Right atrium auricular region (tissue), 2 donors: ENCODE data around the gene ITM2B. TPM values are rescaled to one million over a fixed set of nuclear protein-coding genes. Genes with fewer than 3 reads are reported as not detected.

Experiments
- DNase-seq: peaks from one replicate; pipeline ENCODE4 v3.0.0-alpha.2; 2019; ENCODE audit warnings: low spot score
- H3K27ac ChIP-seq, 2 donors: fragments of 200-600 bp; sonication (generic); 1 replicate in 1 of 2; 2 replicates in 1 of 2; pipeline ENCODE4 v1.5.1; 2016 to 2019
- H3K27me3 ChIP-seq, 2 donors: fragments of 200-600 bp; sonication (generic); one replicate each; pipeline versions ENCODE4 v1.5.1 to v1.6.0; 2017 to 2019
- H3K36me3 ChIP-seq: fragments of 200-600 bp; sonication (generic); one replicate; pipeline ENCODE4 v1.5.1; 2016
- H3K4me1 ChIP-seq, 2 donors: fragments of 200-600 bp; sonication (generic); one replicate each; pipeline versions ENCODE4 v1.5.1 to v1.6.0; 2017 to 2019
- H3K4me3 ChIP-seq, 2 donors: fragments of 200-600 bp; sonication (generic); 1 replicate in 1 of 2; 2 replicates in 1 of 2; pipeline ENCODE4 v1.5.1; 2017 to 2019; ENCODE audit warnings: mild to moderate bottlenecking in 1 of 2, moderate library complexity in 1 of 2
- H3K9me3 ChIP-seq, 2 donors: fragments of 200-600 bp; sonication (generic); one replicate each; pipeline ENCODE4 v1.5.1; 2019
- total RNA-seq, 2 donors: library from RNA; depleted of rRNA; stranded (reverse); fragments of >200 nt; gene quantifications; one replicate each; pipeline ENCODE4 v1.1.0, GENCODE V29; 2016
- TF ChIP-seq, protein P1 (sequence below), 2 donors: fragments of 200-600 bp; sonication (generic); IDR thresholded peaks; one replicate each; pipeline ENCODE4 v1.5.1; 2019; ENCODE audit warnings: antibody characterized with exemption in 2 of 2

The ITM2B gene
- total RNA-seq, 2 donors from 2014 or later, result 495 to 570 TPM

DNA sequence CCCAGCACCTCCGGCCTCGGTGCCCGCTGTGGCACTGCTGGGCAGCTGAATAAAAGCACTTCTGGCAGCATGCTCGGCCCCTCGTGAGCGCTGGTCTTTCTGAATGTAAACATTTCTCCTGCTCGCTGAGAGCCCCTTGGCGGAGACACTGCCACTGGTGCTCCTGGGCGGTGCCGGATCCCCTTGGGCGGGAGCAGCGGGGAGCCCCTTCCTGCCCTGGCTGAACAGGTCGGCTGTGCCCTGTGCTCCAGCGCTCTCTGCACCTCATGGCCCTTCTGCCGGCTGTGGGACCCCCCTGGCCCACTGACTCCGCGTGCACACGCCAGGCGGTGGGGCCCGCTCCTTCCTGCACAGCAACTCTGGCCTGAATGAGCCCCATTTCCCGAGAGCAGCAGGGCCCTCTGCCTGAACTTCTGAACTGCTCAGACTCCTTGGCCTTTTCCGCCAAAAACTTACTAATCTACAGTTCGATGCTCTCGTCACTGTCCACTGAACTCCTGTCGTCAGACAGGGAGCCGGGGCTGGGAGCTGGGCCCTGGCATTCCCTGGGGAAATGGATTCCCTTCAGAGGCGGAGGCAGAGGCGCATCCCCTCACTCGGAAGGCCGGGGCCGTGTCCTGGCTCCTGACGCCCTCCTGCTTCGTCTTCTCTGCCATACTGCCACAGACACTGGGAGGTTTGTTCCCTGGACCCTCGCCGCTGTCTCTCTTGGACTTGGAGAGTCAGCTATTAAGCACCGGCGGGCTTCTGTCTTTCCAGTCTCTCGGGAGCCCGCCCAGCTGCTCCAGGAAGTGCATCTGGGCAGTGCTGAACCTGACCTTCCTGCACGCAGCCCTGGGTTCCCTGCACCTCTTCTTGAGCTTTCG lies 84.7 kb downstream of the ITM2B start:
- peaks cover 0 to 11% of the 10 kb centered on the region in 2 donors for H3K9me3 ChIP-seq
- peak overlapping the region; percentile 12 to 40 for H3K4me3 ChIP-seq
- H3K4me1 ChIP-seq, result no peaks in the 10 kb centered on the region
- H3K27ac ChIP-seq, result peak overlapping the region; percentile 2 to 36
- no peaks in the 10 kb centered on the region for H3K27me3 ChIP-seq
- TF ChIP-seq, protein P1, sequence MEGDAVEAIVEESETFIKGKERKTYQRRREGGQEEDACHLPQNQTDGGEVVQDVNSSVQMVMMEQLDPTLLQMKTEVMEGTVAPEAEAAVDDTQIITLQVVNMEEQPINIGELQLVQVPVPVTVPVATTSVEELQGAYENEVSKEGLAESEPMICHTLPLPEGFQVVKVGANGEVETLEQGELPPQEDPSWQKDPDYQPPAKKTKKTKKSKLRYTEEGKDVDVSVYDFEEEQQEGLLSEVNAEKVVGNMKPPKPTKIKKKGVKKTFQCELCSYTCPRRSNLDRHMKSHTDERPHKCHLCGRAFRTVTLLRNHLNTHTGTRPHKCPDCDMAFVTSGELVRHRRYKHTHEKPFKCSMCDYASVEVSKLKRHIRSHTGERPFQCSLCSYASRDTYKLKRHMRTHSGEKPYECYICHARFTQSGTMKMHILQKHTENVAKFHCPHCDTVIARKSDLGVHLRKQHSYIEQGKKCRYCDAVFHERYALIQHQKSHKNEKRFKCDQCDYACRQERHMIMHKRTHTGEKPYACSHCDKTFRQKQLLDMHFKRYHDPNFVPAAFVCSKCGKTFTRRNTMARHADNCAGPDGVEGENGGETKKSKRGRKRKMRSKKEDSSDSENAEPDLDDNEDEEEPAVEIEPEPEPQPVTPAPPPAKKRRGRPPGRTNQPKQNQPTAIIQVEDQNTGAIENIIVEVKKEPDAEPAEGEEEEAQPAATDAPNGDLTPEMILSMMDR (IDR thresholded peaks at IDR 0.05), result no peak
- peaks cover 5% of the 10 kb centered on the region for H3K36me3 ChIP-seq
- DNase-seq, result no peak

DNA sequence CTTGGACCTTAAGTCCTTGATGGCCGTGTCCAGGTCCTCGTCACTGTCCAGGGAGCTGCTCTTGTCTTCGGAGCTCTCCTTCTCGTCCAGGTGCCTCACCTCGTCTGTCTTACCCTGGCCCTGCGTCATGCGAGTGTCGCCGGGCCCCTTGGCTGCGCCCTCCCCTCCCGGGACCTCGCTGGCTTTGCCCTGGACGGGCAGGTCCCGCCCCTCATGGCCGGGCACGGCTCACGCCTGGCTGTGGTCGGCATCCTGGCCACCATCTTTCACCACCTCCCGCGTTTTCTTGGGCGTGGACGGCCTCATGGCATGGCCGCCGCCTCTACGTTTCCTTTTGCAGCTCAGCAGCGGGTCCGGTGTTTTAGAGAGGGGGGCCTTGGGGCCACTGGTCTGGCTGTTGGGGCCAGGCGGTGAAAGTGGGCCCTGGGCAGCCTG lies 85.4 kb downstream of the ITM2B start:
- Histone ChIP-seq H3K9me3 (peaks cover 0 to 12% of the 10 kb centered on the region in 2 donors), H3K4me1 (no peaks in the 10 kb centered on the region), H3K27ac (peak overlapping the region; percentile 2 to 36), H3K36me3 (peaks cover 5% of the 10 kb centered on the region), H3K4me3 (peak overlapping the region; percentile 12 to 40), H3K27me3 (no peaks in the 10 kb centered on the region)
- no peak for DNase-seq
- TF ChIP-seq, protein P1 (IDR thresholded peaks at IDR 0.05), result no peak

DNA sequence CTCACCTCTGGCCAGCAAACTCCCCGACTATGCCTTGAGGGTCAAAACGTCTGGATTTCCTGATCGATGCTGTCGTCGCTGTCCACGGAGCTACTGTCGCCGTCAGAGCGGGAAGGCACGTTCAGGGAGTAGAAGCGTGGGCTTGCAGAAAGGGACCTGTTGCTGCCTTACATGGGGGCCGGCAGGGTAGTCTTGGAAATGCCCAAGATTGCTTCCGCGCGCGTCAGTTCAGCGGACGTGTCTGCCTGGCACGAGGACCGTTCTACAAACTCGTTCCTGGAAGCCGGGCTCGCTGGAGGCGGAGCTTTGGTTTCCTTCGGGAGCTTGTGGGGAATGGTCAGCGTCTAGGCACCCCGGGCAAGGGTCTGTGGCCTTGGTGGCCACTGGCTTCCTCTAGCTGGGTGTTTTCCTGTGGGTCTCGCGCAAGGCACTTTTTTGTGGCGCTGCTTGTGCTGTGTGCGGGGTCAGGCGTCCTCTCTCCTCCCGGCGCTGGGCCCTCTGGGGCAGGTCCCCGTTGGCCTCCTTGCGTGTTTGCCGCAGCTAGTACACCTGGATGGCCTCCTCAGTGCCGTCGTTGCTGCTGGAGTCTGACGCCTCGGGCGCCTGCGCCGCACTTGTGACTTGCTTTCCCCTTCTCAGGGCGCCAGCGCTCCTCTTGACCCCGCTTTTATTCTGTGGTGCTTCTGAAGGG lies 86.0 kb downstream of the ITM2B start:
- TF ChIP-seq, protein P1 (IDR thresholded peaks at IDR 0.05), result no peak
- Histone ChIP-seq H3K4me3 (peak overlapping the region; percentile 12 to 40), H3K27ac (no peak overlapping the region), H3K9me3 (peaks cover 0 to 12% of the 10 kb centered on the region in 2 donors), H3K36me3 (peaks cover 5% of the 10 kb centered on the region), H3K4me1 (no peaks in the 10 kb centered on the region), H3K27me3 (no peaks in the 10 kb centered on the region)
- DNase-seq, result no peak

Other genes with a start within 250 kb of the ITM2B start
- 10 to 100 TPM; 50.3 to 98.3 TPM for gene SUCLA2, start 231.9 kb upstream of the ITM2B start, total RNA-seq
- 10 to 100 TPM in 1 of 2 donors, 1 to 10 TPM in 1; 5.0 to 10.7 TPM for gene NUDT15, start 195.5 kb upstream of the ITM2B start, total RNA-seq
- 10 to 100 TPM; 35.7 to 39.5 TPM for gene MED4, start 138.1 kb upstream of the ITM2B start, total RNA-seq
- gene RB1, start 70.5 kb downstream of the ITM2B start, total RNA-seq, result 10 to 100 TPM; 24.3 to 27.1 TPM
- gene LPAR6, start 179.9 kb downstream of the ITM2B start, total RNA-seq, result 1 to 10 TPM; 6.1 to 9.3 TPM